ENCODE measurements around the gene NPAS3. TPM values are rescaled to one million over a fixed set of nuclear protein-coding genes. Genes with fewer than 3 reads are reported as not detected.
"Not testable (repeated sequence)": the region's sequence is repeated elsewhere in the genome, so short reads cannot be mapped to it uniquely, and the experiment has no call there.

The NPAS3 gene
- total and polyA plus RNA-seq, 2 of the 8 experiments (the other 6 are each of a cell fraction or from before 2014, with no cell fraction given): 0.11 to 0.60 TPM

DNA sequence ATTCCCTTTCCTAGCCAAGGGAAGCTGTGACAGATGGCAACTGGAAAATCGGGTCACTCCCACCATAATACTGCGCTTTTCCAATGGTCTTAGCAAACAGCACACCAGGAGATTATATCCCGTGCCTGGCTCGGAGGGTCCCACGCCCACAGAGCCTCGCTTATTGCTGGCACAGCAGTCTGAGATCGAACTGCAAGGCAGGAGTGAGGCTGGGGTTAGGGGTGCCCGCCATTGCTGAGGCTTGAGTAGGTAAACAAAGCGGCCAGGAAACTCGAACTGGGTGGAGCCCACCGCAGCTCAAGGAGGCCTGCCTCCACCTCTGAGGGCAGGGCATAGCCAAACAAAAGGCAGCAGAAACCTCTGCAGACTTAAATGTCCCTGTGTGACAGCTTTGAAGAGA is 149.6 kb downstream of the NPAS3 start:
- POLR2A ChIA-PET (ENCODE audit: partially characterized antibody): not testable (repeated sequence)

More for the DNA sequence above, 149.6 kb downstream of the NPAS3 start:
- not testable (repeated sequence) for H3K18ac ChIP-seq (ENCODE audit: extremely low read depth, low read length); H3K23ac ChIP-seq (ENCODE audit: insufficient read length); H4K91ac ChIP-seq (replicated peaks; ENCODE audit: insufficient read length, low read length); H3K4me2 ChIP-seq (ENCODE audit: insufficient read depth in 1 of 2, low read depth in 2 of 2, low read length in 2 of 2); H3K27ac ChIP-seq (ENCODE audit: low read depth, low read length); H2BK5ac ChIP-seq (ENCODE audit: low read depth, low read length); H2BK20ac ChIP-seq (ENCODE audit: low read length); H3K4ac ChIP-seq (replicated peaks; ENCODE audit: insufficient read length, low read depth, low read length); H3K79me2 ChIP-seq (ENCODE audit: control insufficient read depth in 1 of 2, insufficient read depth in 2 of 2, low read length in 2 of 2); H3K56ac ChIP-seq (replicated peaks; ENCODE audit: insufficient read length, low read depth, low read length); H3K4me1 ChIP-seq (replicated peaks in 1 of 4; ENCODE audit: control insufficient read depth in 3 of 4, insufficient read depth in 4 of 4, low read length in 3 of 4); H3K36me3 ChIP-seq (ENCODE audit: control insufficient read depth in 2 of 4, insufficient read depth in 4 of 4, low read length in 3 of 4); H3K4me3 ChIP-seq (ENCODE audit: extremely low read depth in 1 of 4, insufficient read depth in 2 of 4, low read depth in 3 of 4, low read length in 4 of 4); H2BK15ac ChIP-seq (ENCODE audit: low read length); FAIRE-seq; H3K23me2 ChIP-seq (ENCODE audit: low read depth, low read length); H3K27me3 ChIP-seq (replicated peaks in 1 of 4; ENCODE audit: control insufficient read depth in 3 of 4, extremely low read depth in 1 of 4, insufficient read depth in 3 of 4, low read length in 3 of 4); H2AFZ ChIP-seq (ENCODE audit: low read length); H2BK120ac ChIP-seq (replicated peaks; ENCODE audit: low read depth, low read length); H4K20me1 ChIP-seq (replicated peaks in 1 of 2; ENCODE audit: control insufficient read depth in 1 of 2, insufficient read depth in 2 of 2, low read length in 2 of 2); H4K8ac ChIP-seq (ENCODE audit: extremely low read depth, insufficient read depth, low read length); H3K79me1 ChIP-seq (ENCODE audit: low read depth, low read length); H2AK5ac ChIP-seq (ENCODE audit: low read depth, low read length); H2BK12ac ChIP-seq (ENCODE audit: low read depth, low read length); DNase-seq (ENCODE audit: low read depth in 1 of 2, low spot score in 2 of 2); H4K5ac ChIP-seq (ENCODE audit: insufficient read length, low read depth, low read length); H3K9ac ChIP-seq (replicated peaks in 1 of 4; ENCODE audit: extremely low read depth in 1 of 4, low read depth in 3 of 4, low read length in 3 of 4); H3K14ac ChIP-seq (ENCODE audit: insufficient read length)
- 93% methylated on average over 10 of the region's 11 CpGs; no CpG with 5 or more reads in 1 of the 2 experiments for WGBS, 2 experiments (ENCODE audit: extremely low coverage in 1 of 2, insufficient coverage in 1 of 2, insufficient read length in 1 of 2, insufficient replicate concordance in 2 of 2, low coverage in 1 of 2, low lambda C conversion rate in 2 of 2, missing lambda C conversion rate in 1 of 2)
- CTCF ChIA-PET (ENCODE audit: partially characterized antibody): interaction anchor here (0.8 kb wide), 1 partner anchor 37 kb away, joined by 3 read pairs; no protein-coding TSS in a partner anchor
- peaks cover 11 to 15% of the 10 kb centered on the region in 2 experiments for H3K9me3 ChIP-seq (ENCODE audit: insufficient read depth in 2 of 2, low read depth in 1 of 2, low read length in 1 of 2)

All from H1 (cell line).